Hematopoietic multipotent progenitor cell treated with erythropoietin and hydrocortisone succinate and interleukin-3 and kit ligand, for 6 days (in vitro differentiated cells): ENCODE data around the gene EPS8L3.
"Not testable (repeated sequence)": the region's sequence is repeated elsewhere in the genome, so short reads cannot be mapped to it uniquely, and the experiment has no call there.

Source experiments
- DNase-seq: peaks from one replicate; pipeline ENCODE4 v3.0.0-alpha.2; 2015

EPS8L3 gene, protein sequence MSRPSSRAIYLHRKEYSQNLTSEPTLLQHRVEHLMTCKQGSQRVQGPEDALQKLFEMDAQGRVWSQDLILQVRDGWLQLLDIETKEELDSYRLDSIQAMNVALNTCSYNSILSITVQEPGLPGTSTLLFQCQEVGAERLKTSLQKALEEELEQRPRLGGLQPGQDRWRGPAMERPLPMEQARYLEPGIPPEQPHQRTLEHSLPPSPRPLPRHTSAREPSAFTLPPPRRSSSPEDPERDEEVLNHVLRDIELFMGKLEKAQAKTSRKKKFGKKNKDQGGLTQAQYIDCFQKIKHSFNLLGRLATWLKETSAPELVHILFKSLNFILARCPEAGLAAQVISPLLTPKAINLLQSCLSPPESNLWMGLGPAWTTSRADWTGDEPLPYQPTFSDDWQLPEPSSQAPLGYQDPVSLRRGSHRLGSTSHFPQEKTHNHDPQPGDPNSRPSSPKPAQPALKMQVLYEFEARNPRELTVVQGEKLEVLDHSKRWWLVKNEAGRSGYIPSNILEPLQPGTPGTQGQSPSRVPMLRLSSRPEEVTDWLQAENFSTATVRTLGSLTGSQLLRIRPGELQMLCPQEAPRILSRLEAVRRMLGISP

DNA sequence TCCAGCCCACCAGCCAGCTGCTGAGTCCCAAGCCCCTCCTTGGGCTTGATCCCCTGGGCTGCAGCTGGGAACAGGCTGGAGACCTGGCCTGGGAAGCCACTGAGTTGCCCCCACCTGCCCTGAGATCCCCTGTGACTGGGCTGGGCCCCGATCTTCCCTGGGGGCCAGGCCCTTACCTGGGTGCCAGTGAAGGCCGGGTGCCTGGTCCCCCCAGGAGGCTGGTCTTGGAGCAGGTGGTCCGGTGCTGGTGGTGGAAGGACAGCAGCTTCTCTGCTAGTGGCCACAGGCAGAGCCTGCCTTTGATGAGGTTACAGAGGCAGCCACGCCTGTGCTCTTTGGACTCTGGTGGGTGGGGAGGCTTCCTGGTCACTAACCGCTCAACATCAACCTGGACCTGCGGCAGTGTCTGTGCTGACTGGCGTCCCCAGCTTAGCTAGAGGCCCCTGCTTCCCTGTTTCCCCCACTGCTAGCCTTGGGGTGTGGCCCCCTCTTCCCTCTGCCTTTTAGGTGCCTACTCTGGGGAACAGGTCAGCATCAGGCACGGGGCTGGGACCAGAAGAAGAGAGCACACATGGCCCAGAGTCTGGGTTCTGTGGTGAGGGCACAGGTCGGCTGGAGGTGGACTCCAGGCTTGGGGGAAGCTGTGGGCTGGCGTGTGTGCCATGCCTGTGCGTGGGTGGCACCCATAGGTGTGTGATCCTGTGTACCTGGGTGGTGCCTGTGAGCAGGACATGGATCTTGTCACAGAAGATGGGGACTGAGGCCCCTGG lies at the start of gene EPS8L3:
Gene EPS8L3 (minus strand): TSS at position 278 of the 770 bp plus-strand sequence. CDS start 2,174 bp downstream, outside the sequence.
- no peak for DNase-seq

DNA sequence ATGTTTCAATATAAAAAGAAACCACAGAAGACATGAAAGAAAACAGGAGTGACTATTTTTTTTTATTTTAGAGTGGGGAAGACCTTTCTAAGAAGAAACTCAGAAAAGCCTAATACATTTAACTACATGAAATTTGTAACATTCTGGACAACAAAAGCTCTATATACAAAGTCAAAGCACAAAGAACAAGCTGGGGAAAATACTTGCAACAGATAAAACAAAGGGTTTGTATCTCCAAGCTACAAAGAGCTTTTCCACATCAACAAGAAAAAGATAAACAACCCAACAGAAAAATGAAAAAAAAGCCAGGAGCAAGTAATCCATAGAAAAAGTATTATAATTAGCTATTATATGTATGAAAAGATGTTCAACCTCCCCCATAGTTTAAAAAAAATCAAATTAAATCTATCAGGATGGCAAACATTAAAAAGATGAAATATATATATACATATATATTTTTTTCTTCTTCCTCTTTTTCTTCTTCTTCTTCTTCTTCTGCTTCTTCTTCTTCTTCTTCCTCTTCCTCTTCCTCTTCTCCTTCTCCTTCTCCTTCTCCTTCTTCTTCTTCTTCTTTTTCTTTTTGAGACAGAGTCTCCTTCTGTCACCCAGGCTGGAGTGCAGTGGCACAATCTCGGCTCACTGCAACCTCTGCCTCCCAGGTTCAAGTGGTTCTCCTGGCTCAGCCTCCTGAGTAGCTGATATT lies 49.1 kb upstream of the EPS8L3 start:
- DNase-seq: no peak

DNA sequence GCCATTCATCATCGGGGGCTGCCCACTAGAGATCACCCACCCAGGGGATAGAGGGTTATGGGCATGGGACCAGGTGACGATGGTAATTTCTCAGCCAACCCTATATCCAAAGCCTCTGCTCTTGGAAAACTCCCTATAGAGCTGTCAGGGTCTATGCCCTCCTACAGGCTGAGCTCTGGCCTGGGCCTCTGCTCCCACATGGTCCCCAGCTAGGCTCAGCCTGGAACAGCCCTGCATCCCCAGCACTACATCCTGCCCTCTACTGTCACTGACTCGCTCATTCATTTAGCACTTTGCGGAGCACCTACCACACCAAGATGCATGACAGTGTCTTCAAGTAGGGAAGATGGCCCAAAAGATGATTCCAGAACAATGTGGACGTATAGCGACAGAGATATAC lies 45.0 kb upstream of the EPS8L3 start:
- DNase-seq: no peak

DNA sequence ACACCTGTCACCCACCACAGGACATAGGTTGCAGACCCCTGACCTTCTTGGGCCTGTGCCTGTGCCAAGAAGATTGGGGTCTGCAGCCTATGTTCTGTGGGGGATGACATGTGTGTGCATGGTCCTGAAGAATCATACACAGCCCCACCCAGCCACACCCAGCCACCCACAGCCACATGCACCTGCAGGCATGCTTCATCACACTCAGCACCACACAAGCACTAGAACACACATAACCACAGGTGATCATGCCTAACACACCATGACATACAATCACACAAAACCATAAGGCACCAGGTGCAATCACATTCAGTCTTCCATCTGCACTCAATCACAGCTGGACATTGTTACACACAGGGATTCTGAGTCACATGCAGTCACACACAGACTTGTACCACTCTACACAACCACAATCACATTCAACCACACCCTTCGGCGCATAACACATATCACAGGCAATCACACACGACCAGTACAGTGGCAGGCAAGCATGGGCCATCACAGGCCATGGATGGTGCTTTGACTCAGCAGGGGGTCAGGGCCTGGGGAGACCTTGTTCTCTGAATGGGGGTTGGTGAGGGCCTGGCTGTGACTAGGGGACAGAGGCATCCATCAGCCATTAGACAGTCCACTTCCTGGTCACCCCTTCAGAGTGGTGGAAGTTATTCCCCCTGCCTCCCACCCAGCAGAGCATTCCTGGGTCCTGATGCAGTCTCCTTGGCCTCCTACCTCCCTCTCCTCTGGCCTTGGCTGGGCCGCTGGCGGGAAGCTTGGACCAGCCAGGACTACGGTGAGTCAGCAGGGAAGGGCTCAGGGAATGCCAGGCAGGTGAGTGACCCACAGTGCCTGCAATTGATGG lies 44.3 kb upstream of the EPS8L3 start:
- peak; percentile 63 for DNase-seq

DNA sequence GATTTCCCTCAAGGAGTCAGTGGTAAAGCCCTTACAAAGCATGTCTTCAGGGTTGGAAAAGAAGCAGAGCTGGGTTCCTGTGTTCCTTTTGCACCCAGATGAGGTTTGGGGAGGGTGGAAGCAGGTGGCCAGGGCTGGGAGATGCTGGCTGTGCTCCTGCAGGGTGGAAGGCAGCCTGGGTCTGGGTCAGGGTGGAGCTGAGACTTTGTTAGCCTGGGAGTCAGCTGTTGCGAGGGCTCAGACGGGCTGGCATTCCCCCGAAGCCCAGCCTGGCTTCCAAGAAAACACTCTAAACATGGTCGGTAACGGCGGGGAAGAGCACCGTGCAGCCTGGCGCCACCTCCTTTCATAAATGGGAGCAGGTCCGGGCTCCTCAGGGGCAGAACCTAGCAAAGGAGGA lies 43.7 kb upstream of the EPS8L3 start:
- DNase-seq: no peak

DNA sequence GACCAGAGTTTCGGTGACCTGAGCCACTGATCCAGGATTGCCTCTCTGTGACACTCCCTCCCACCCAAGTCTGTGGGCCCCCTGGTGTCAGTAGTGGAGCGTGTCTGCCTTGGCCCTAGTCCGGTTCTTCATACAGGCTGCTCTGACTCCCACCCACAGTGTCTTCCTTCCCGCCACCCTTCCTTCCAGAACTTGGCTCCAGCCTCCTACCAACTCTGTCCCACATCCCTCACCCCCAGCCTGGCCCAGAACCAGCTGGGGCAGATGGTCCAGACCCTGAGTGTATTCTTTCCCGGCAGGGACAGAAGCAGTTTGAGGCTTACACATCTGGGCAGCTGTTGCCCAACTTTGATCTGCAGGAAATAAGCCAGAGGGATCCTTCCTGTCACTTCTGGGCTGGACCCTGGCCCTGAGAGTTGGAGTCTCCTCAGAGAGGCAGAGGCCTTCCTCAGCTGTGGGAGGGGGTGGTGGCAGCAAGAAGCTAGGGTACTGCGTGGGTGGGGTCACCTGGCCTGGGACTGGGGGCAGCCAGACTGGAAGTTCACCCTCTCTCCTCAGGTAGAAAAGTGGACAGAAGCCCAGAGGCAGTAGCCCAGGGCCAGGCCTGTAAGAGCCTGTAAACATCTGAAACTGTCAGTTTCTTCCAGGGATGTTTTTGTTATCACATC lies 43.1 kb upstream of the EPS8L3 start:
- no peak for DNase-seq

DNA sequence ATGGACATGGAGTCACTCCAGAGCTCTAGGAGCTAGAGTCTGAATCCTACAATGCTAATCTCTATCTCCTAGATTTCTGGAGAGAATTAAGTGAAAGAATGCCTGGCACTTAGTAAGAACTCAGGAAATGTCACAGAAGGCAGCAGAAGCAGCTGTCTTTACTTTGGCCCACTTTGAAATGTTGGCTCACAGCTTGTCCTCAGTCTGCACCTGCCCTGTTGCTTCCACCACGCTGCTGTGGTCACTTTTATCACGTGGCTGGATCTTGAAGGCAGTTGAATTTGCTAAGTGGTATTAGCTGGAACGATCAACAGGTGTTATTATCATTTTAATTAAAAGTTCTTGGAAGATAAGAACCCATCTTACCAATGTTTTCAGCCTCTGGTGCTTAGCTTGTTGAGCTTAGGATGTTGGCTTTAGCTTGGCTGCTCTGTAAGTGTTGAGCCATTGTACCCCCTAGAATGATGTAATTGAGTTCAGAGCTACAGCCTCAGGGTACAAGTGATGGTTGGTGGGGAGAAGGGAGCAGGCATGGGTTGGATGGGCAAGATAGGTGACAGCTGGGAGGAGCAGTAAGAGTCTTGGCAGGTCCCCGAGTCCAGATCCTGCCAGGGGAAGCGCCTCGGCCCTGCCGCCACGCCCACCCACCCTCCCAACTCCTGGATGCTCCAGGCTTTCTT lies 41.9 kb upstream of the EPS8L3 start:
- DNase-seq: peak; percentile 50

DNA sequence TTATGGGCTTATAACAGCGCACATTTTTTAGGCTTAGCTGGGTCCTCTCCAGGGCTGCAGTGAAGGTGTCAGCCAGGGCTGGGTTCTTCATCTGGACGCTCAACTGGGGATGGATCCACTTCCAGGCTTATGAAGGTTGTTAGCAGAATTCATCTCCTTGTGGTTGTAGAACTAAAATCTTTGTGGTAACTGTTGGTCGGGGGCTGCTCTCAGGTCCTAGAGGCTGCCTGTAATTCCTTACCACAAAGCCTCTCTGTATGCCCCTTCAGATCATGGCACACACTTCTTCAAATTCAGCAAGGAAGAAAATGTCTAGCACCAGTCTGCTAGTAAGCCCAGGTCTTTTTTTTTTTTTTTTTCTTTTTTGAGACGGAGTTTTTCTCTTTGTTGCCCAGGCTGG lies 40.9 kb upstream of the EPS8L3 start:
- no peak for DNase-seq

DNA sequence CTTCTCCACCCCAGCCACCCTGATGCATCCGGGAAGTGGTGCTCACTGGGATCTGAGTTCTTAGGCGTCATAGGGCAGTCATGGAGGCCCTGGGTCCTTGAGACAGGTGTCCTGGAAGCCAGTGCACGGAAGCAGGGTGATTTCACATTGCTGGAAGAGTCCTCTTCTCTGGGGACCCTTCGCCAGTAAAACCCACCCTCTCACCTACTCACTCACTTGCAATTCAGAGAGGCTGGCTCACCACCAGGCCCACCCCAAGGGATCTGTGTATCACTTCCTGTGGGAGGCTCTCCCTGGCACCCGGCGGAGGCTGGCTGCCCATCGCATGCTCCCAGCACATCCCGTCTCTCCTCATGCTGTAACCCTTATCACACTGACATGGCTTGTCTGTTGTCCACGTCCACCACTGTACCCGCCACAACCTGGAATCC lies 40.2 kb upstream of the EPS8L3 start:
- DNase-seq: no peak

DNA sequence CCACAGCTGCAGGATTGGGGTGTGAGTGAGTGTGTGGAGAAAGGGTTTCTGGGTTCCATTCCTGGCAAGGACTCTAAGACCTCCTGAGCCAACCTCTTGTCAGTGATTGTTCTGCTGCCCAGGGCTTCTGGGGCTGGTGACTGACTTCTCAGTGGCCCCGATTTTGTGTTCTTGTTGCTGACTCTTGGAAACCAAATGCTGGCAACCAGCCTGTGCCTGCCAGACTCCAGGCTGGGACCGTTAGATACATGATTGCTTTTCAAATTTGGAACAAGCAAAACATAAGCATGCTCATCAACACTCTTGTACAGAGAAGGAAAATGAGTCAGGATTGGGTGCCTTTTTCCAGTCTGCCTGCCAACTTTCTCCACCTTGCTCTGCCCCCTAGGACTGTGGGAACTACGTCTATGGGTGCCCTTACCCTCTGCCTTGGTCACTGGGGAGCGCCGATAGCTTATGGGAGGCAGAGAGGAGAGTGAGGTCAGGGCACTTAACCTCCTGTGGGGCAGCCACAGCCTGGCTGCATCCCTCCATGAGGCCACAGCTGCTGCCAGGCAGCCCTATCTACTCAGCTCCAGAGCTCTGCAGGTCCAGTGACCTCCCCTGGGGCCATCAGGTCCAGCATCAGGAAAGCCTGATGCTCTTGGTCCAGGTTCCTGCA lies 39.3 kb upstream of the EPS8L3 start:
- no peak for DNase-seq

DNA sequence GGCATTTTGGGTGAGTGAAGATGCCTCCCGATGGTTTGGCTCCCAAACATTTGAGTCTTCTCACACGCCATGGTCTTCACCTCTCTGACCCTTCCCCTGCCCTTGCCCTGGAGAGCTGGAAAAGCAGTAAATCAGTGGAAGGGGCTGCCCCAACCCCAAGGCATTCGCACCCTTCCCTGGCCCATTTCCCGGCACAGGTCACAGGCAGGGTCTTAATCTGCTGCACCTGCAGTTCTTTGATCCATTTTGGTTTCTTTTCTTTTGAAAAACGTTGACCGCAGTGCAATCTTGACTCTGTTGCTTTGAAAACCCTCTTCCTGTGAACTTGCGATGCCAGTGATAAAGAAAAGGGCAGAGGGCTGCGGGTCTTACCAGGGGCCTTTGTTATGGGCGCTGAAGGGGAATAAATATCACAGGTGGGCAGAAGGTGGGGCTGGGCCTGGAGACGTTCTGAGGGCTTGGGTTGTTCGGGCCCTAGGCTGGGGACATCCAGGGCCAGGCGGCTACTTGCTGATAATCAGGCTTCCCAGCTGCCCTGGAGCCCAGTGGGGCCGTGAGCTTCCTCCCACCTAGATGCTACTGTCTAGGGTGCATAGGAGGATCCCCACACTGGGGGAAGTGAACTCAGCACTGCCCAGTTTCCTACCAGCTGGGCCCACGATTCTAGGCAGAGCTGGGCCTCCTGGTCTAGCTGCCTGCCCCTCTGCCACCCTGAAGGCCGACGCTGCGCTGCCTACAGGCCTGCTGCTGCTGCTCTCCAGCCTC lies 38.6 kb upstream of the EPS8L3 start:
- DNase-seq: peak; percentile 59

DNA sequence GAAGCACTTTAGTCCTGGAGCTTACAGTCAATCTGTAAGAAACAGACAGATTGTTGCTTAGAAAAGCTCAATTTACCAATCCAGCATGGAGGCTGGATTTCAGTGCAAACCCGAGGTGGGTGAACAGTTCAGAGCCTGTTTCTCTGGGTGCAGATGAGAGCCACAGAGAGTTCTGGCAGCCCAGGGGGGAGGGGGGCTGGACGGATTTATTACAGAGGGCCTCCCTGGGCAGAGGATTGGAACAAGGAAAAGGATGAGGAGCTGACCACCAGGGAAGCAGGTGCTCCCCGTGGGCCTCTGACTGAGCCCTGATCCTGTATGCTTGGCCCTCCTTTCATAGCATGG lies 38.0 kb upstream of the EPS8L3 start:
- no peak for DNase-seq

DNA sequence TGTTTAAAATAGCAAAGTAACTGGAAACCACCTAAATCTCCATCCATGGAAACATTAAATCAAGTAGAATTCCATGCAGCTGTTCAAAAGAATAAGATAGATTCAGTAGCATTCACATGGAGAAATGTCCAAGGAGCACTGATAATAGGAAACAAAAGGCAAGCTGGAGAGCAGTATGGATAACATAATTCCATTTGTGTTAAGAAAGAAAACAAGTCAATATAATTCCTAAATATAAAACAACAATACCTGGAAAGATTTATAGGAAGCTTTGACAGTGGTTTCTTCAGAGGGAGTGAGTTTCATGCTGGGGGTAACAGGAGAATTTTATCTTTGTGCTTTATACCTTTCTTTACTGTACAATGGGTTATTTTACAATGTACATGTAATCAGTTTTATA lies 36.6 kb upstream of the EPS8L3 start:
- DNase-seq: no peak

DNA sequence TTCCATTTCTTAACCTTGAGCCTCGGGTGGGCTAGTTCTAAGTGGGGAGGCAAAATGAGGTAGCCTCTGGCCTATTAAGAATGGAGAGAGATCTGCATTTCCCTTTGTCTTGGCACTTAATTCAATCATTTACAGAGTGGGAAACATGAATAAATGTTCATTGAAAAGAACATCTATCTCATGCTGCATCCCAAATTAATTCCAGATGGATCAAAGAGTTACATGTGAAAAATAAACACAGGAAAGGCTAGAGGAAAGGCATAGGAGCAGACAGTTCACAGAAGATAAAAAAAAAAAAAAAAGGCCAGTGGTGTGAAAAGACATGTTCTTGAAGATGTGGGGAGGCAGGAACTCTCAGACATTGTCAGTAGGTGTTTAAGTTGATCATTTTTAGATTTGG lies 35.7 kb upstream of the EPS8L3 start:
- no peak for DNase-seq

DNA sequence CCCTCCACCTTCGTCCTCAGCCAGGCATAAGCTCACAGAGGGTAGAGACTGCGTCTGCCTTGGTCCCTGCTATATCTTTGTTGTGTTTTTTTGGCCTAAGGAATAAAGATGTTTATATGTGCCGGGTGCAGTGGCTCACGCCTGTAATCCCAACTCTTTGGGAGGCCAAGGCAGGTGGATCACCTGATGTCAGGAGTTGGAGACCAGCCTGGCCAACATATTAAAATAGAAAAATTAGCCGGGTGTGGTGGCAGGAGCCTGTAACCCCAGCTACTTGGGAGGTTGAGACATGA lies 33.5 kb upstream of the EPS8L3 start:
- DNase-seq: not testable (repeated sequence)

DNA sequence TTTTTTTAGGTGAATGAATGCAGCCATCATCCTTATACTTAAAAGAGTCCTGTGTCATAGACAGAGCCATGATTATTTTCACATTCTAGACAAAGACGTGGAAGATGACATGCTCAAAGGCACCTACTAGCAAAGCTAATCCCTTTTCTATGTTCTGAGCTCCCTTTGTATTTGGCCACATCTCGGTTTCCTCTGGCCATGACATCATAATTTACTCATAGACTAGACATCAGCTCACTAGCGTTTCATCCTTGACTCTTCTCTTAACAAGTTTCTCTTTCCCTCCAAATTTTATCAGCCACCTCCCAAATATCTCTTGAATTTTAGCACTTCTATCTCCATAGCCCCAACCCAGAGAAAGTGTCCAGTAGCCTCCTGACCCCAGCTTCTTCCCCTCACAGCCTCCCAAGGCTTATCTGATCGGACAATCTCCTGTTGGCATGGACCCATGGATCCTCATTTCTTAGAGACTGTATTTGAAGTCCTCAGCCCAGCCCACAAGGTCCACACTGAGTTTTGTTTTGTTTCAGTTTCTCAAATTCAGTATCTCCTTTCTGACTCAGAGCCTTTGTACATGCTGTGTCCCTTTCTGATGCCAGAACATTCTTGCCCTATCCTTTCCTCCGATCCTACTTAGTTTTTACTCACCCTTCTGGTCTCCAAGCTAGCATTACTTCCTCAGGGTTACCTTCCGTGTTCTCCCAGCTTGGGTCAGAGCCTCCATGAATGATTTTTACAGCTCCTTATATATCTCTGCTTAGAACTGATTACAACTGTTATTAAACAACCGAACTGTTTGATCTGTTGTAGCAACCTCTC lies 33.0 kb upstream of the EPS8L3 start:
- DNase-seq: peak; percentile 59

DNA sequence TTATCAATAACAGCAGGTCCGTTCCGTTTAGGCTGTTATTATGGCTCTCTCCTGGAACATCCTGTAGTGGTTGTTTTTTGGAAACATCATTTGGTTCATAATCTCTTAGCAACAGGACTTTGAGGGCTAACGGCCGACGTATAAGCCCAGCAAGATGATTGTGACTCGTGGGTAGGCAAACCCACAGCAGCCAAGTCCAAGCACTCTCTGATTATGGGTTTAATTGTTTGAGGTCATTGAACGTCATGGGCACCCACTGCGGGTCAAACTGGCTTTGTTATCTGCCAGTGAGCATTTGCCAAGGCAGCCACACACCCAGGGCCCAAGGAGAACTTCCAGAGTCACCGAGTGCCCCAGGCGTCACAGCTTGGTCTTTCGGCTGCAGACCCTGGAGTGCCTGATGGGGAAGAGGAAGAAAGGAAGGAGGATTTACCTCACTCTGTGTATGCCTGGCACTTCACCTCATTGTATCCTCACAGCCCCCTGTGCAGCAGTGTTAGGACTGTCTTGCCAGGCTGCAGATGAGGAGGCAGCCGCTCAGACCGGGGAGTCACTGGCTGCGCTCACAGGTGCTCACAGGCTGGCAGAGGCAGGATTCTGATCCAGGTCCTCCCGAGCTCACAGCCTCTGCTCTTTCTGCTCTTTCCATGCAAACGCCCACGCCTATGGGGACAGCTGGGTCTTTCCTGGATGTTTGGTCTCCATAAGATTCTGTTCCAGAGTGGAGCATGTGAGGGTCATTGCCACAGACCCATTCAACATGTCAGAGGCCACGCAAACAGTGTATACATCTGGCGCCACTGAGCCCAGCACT lies 30.8 kb upstream of the EPS8L3 start:
- DNase-seq: peak; percentile 97
